HG02571 (cell line): ENCODE measurements around the gene LRRC10B.

Source experiments
- ATAC-seq: cut with Tn5 transposase; IDR thresholded peaks from one replicate; pipeline ENCODE4 v1.9.1; 2021; ENCODE audit warnings: mild to moderate bottlenecking, moderate library complexity; ENCODE audit not compliant: unreplicated experiment

LRRC10B gene

GRCh38 chr11:61528114-61528513, 19.6 kb downstream of the LRRC10B start:
- ATAC-seq: no peak

GRCh38 chr11:61529537-61530225, 21.1 kb downstream of the LRRC10B start:
- no peak for ATAC-seq

- ATAC-seq: no peak
Observed at GRCh38 chr11:61531044-61531443, 22.5 kb downstream of the LRRC10B start.

DNA sequence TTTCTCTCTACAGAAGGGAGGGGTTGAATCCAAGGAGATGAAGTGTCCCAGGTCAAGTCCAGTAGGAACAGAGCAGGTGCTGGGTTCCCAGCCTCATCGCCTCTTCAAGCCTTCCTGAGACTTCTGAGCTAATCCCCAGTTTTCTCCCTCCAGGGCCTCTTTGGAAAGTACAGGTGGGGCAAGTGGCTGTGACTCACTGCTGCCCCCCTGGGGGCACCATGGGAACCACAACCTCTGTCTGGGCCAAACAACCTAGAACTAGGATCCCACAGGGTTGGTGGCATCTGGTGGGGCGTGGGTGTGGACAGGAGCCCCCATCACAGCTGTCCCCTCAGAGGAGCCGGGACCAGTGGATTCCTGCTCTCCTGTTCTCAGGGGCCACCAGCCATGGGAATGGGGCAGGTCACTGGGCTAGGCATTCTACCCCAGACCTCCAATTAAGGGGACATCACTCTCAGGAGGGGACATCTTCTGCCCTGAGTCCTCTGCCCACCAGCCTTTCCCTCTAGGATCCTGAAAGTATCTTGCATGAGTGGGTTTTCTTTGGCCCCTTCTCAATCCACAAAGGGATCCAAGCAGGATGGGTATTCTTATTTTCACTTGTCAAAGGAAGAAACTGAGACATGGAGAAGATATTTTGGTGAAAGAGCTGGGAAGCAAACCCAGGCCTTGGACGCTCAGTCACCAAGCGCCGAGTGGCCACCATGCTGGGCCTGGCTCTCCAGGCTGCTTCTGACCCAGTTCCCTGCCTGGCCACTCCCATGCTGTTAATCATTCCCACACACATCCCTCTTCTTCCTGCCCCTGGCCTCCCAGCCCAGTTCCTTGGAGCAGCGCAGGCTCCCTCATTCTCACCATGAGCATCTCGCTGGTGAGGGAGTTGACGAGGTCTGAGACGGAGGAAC, 23.8 kb downstream of the LRRC10B start:
- ATAC-seq: no peak

DNA sequence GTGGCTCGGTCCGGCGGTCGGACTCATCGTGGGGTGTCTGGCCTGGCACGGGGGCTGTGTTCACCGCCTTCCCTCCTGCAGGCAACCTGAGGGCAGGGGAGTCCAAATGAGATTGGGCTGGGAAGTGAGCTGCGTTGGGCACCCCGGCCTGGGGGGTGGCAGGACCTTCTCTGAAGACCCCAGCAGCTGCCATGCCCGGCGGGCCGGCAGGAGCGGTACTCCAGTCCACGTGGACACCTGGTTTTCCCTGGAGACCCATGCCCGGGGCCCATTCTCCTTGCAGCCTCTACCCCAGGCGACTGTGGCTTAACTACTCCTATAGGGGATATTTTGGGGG, 24.5 kb downstream of the LRRC10B start:
- ATAC-seq: no peak

- ATAC-seq: no peak
Observed at GRCh38 chr11:61533401-61533800, 24.9 kb downstream of the LRRC10B start.

GRCh38 chr11:61534025-61534932, 25.7 kb downstream of the LRRC10B start:
- ATAC-seq: no peak

GRCh38 chr11:61534933-61535839, 26.6 kb downstream of the LRRC10B start:
- ATAC-seq: no peak

DNA sequence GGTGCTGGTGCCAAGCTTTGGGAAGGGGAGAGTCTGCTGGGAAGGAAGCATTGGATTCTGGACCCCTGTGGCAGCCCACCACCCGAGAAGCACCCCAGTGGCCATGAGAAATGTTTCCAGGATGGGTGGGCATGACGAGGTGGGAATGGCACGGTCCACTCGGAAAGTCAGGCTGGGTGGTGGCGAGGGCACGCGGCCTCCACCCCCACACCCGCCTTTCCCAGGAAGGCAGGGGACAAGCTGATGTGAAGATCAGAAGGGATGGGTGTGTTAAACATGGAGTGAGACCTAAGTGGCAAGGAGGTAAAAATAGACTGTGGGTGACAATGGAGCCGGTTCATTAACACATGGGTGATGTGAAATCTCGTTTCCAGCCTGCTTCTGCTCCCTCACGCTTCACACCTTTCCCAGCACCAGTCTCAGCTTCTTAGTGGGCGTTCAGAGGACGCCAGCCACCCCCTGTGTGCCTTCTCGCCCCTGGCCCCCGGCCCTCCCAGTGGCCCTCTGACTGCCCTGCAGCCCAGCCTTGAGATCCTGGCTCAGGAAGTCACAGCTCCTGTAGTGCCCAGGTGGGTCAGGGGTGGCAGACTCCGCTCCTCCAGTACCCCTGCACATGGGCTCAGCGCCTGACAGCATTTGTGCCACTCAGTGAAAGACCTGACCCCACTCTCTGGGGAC, 27.6 kb downstream of the LRRC10B start:
- ATAC-seq: no peak

DNA sequence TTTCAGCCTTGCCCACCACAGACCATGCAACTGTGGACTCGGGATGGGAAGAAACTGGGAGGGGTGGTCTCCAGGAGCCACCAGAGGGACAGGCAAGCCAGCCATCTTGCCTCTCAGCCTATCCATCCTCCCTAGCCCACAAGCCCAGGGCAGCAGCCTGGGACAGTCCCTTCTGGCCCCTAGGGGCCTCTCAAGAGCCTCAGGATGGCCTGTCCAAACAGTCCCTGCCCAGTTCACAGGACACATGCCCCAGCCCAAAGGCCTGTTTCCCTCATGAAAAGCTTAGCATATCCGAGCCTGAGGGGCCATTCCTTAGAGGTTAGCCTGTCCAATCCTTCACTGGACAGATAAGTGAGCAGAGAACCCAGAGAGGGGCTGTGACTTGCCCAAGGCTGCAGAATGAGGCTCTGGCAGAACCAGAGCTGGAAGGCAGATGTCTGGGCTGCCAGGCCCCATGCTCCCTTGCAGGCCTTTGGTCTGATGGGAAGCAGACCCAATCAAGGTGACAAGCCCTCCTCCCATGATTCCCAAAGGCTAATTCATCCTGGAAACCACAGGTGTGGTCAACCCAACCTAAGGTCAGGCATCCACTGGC, 28.2 kb downstream of the LRRC10B start:
- no peak for ATAC-seq

DNA sequence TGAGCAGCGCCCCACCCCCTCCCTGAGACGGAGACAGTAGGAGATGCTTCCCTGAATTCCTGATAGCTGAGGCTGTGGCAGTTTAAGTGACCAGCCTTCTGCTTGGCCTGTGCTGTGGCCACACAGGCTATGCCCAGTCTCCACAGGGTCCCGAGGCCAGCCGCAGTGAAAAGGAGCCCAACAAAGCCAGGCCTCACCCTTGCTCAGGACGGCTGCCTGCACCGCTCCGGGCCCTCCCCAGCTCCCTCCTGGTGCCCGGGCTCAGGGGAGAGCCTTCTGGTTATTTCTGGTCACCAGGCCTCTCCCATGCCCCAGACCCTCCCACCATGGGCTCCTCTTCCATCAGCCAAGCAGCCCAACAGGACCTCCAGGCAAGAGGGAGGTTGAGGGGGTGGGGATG, 28.8 kb downstream of the LRRC10B start:
- no peak for ATAC-seq

DNA sequence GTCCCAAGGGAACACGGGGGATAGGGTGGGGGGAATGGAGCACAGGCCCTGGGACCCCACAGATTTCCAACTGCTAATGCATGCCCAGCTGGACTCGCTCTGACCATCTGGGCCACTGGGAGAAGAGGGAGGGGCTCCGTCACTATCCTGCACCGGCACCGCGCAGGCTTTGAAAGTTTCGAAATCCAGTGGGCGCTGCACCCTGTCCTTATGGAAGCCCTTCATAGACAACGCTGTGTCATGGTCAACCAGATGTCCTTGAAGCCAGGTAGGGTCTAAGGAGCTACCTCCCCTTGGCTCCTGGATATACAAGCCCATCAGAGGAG, 30.1 kb downstream of the LRRC10B start:
- no peak for ATAC-seq

DNA sequence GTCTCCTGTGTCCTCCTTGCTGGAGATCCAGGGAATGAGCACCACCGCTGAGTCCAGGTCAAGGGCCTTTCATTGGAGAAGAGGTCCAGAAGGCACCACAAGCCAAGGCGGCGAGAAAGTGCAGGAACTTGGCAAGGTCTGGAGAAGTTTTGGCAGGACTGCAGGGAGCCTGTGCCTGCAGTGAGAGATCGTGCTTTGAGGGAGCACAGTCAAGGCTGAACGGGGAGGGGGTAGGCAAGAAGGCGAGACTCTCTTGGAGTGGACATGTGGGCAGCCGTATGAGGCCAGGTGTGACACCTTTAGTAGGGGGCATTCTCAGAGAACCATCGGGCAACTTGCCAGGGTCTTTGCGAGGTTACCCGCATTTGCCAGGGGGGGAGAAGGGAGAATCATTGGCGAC, 30.5 kb downstream of the LRRC10B start:
- ATAC-seq: no peak

DNA sequence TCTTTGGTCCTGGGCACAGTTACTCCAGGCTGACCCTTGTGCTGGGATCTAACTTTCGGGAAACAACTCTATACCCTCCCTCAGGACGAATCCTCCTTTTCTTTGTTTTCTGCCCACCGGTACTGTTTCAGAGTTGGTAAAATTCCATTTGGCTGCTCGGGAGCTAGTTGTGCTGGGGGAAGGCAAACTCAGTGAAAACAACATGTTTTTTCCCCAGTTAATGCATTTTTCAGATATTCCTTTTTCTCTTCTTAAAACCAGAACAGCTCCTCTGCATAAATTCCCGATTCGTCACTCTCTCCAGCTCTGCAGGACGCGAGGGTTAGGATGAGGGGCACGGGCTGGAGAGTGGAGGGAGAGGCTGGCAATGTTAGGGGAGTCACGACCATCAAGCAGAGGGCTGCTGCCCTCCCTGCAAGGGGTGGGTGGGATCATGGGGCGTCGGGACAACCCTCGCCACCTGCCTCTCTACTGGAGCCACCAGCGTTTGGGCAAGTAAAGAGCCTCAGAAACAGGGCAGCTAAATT, 31.3 kb downstream of the LRRC10B start:
- ATAC-seq: no peak

DNA sequence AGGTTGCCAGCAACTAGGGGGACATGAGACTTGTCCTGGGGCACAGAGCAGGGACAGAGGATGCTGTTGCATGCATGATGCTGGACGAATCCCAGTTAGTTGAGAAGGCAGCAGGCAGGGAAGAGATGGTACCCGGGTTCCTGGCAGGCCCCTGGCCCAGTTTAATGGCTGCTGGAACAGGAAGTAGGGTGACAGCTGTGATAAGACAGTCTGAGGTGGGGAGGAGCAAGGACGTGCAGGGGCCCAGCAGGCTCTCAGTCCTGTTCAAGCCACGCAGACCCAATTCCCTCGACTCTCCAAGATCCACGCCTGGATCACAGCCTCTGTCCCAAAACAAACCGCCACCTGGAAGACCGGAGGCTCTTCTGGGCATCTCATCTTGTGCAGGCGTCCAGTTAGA, 32.0 kb downstream of the LRRC10B start:
- ATAC-seq: no peak

DNA sequence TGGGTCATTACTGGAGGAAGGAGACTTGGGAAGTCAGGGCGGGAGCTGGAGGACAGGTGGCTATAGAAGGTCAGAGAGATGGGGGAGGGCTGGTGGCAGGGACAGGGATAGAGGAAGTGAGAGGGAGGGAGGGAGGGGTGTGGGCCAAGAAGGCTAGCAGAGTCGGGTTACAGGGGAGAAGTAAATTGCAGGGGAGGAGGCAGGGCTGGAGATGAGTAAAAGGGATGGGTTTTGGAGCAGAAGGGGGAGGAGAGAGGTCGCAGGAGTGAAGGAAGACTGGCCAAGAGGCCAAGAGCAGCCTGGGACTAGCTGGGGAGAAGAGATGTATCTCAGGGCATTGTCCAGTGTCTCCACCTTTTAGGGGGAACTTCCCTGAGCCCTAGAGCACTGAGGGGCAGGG, 33.0 kb downstream of the LRRC10B start:
- ATAC-seq: no peak

- no peak for ATAC-seq
Observed at GRCh38 chr11:61542024-61542461, 33.5 kb downstream of the LRRC10B start.

DNA sequence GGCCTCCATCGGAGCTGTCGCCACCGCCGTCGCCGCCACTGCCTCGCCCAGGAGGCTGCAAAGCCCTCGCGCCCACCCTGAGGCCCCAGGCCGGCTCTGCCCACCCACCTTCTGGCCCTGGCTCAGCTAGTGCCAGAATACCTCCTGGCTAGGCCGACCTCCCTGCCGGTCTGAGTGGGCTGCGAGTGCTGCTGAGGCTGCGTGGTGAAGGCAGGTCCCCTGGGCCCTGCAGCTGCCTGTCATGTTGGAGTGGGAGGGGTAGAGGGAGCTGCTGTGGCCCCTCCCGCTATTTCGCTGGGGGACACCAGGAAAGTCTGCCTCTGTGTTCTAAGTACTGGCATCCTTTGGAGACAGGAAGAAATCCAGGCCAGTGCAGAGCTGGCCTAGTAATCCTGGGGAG, 34.2 kb downstream of the LRRC10B start:
- ATAC-seq: no peak

DNA sequence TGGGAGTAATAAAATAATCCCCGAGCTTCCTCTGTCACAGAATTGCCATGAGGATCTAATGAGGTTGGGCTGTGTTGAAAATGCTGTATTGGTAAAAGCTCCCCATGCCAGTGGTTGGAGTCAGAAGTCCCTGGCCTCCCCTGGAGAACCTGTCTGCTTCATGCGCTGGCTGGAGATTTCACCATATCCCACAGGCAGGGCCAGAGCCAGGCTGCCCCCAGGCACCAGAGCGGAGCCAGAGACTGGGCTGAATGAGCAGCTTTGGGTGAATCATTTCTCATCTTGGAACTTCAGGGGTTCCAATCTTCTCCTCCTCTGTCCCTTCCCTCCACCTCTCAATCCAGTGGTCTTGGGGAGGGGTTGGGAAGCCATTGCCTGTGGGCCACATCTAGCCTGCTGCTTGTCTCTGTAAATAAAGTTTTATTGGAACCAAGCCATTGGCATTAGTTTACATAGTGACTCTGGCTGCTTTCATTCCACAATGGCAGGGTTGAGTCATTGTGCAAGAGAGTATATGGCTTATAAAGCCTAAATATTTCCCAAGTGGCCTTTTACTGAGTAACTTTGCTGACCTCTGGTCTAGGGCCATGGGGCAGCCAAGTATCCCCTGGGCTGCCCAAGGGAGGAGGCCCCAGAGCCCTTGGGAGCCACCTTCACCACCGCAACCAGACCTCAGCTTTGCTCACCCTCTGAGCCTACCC, 35.2 kb downstream of the LRRC10B start:
- no peak for ATAC-seq
